ENCODE measurements around the gene POLL.

- TF ChIP-seq, protein P1, sequence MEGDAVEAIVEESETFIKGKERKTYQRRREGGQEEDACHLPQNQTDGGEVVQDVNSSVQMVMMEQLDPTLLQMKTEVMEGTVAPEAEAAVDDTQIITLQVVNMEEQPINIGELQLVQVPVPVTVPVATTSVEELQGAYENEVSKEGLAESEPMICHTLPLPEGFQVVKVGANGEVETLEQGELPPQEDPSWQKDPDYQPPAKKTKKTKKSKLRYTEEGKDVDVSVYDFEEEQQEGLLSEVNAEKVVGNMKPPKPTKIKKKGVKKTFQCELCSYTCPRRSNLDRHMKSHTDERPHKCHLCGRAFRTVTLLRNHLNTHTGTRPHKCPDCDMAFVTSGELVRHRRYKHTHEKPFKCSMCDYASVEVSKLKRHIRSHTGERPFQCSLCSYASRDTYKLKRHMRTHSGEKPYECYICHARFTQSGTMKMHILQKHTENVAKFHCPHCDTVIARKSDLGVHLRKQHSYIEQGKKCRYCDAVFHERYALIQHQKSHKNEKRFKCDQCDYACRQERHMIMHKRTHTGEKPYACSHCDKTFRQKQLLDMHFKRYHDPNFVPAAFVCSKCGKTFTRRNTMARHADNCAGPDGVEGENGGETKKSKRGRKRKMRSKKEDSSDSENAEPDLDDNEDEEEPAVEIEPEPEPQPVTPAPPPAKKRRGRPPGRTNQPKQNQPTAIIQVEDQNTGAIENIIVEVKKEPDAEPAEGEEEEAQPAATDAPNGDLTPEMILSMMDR (conservative IDR thresholded peaks at IDR 0.05; ENCODE audit: low read depth, low read length): no peak
- TF ChIP-seq EZH2 (IDR thresholded peaks at IDR 0.05; ENCODE audit: borderline replicate concordance, low read depth, low read length, poor library complexity, severe bottlenecking): no peak
Measured at GRCh38 chr10:101538446-101538845, 49.6 kb downstream of the POLL start.
